Activated T-cell treated with anti-CD3 and anti-CD28 coated beads, Interleukin-2, amount 50 U/mL, for 72 hours (primary cell): ENCODE results near the gene MATN1. TPM values are rescaled to one million over a fixed set of nuclear protein-coding genes. Genes with fewer than 3 reads are reported as not detected.

Experiments
- ATAC-seq, 2 donors: fragments of 150-1000 bp; cut with Tn5 transposase; replicated peaks in 1 of 2; 2 replicates each; pipeline ENCODE4 v1.10.0; 2021; ENCODE audit warnings: moderate library complexity in 2 of 2, mild to moderate bottlenecking in 1 of 2
- DNase-seq, 2 donors: peaks; one replicate each; pipeline ENCODE4 v3.0.0; 2021 to 2022; ENCODE audit warnings: mixed read lengths in 1 of 2
- H3K27ac Mint-ChIP-seq: one replicate; pipeline ENCODE4 v1.8.0; 2022; ENCODE audit warnings: mild to moderate bottlenecking, moderate library complexity, mixed read lengths
- H3K27me3 Mint-ChIP-seq: one replicate; pipeline ENCODE4 v1.8.0; 2022; ENCODE audit warnings: low read depth, mixed read lengths
- H3K36me3 Mint-ChIP-seq, 2 donors: one replicate each; pipeline ENCODE4 v1.8.0; 2022; ENCODE audit warnings: mixed read lengths in 2 of 2, mild to moderate bottlenecking in 1 of 2; ENCODE audit not compliant: insufficient read depth in 2 of 2
- H3K4me1 Mint-ChIP-seq: one replicate; pipeline ENCODE4 v1.8.0; 2022; ENCODE audit warnings: low read depth, mixed read lengths
- H3K4me3 Mint-ChIP-seq, 2 donors: one replicate each; pipeline ENCODE4 v1.8.0; 2022; ENCODE audit warnings: mild to moderate bottlenecking in 2 of 2, mixed read lengths in 2 of 2, moderate library complexity in 2 of 2
- H3K9me3 Mint-ChIP-seq, 2 donors: one replicate each; pipeline ENCODE4 v1.8.0; 2022; ENCODE audit warnings: mixed read lengths in 2 of 2
- total RNA-seq, 2 donors: library from RNA; stranded (reverse); gene quantifications; one replicate each; pipeline ENCODE4 v1.2.3, GENCODE V29; 2022

The MATN1 gene
- total RNA-seq, 2 donors from 2014 or later: 1.0 to 1.2 TPM

- Mint-ChIP-seq H3K4me1 (no peaks in the 10 kb centered on the region), H3K36me3 (no peaks in the 10 kb centered on the region), H3K27me3 (no peaks in the 10 kb centered on the region), H3K27ac (no peak overlapping the region), H3K9me3 (no peaks in the 10 kb centered on the region), H3K4me3 (no peak overlapping the region)
- ATAC-seq (no peak), DNase-seq (no peak)
These were observed 59.7 kb downstream of the MATN1 start for GRCh38 chr1:30663596-30664091.

DNA sequence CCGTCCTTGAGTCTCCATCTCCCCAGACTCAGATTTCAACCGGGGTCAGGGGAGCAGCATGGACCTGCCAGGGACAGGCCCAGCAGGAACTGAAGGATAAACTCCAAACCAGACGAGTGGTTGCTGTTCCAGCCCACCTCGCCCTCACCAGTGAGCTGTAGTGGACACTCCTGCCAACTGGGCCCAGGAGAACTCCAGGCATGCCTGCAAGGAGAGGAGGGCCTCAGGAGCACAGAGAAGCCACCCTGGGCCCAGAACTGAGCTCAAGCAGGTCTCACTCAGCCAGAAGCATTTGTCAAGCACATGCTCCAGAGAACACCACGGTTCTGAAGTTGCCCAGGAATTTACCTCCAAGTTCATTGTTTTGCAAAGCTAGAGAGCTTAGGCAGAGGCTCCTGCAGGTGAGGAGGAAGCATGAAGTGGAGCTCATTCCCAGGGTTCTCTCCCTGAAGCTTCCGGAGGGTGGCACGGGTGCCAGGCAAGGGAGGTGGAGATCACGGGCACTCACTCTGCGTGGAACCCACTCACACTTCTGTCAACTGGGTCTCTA, 61.0 kb downstream of the MATN1 start:
- ATAC-seq: no peak
- H3K27ac Mint-ChIP-seq: no peak overlapping the region
- no peak overlapping the region for H3K4me3 Mint-ChIP-seq
- H3K9me3 Mint-ChIP-seq: no peaks in the 10 kb centered on the region
- no peak for DNase-seq
- no peaks in the 10 kb centered on the region for H3K36me3 Mint-ChIP-seq
- no peaks in the 10 kb centered on the region for H3K27me3 Mint-ChIP-seq
- no peaks in the 10 kb centered on the region for H3K4me1 Mint-ChIP-seq

GRCh38 chr1:30661311-30661710, 62.1 kb downstream of the MATN1 start:
- no peaks in the 10 kb centered on the region for H3K9me3 Mint-ChIP-seq
- no peaks in the 10 kb centered on the region for H3K27me3 Mint-ChIP-seq
- H3K4me3 Mint-ChIP-seq: no peak overlapping the region
- H3K27ac Mint-ChIP-seq: no peak overlapping the region
- no peaks in the 10 kb centered on the region for H3K36me3 Mint-ChIP-seq
- H3K4me1 Mint-ChIP-seq: no peaks in the 10 kb centered on the region
- ATAC-seq: no peak
- DNase-seq: no peak

Other genes starting within 250 kb of the MATN1 start
- 100 to 1,000 TPM; 220 to 281 TPM for gene LAPTM5, start 34.2 kb upstream of the MATN1 start, total RNA-seq
- under 1 TPM; 0.12 to 0.25 TPM for gene SDC3, start 185.2 kb upstream of the MATN1 start, total RNA-seq